ELR (cell line): ENCODE data around the gene ZNF266.

ENCODE experiments used
- DNase-seq: peaks from one replicate; pipeline ENCODE4 v3.0.0-alpha.2; 2015; ENCODE audit warnings: low read depth

The ZNF266 gene

GRCh38 chr19:9435279-9436268 is at the start of gene ZNF266:
Gene ZNF266, minus strand, starts transcription at chr19:9435573. Its CDS starts 15,484 bp downstream, at chr19:9420089.
- DNase-seq = peak; percentile 93

- no peak for DNase-seq
These were observed 49.8 kb upstream of the ZNF266 start for GRCh38 chr19:9485140-9485539.

DNA sequence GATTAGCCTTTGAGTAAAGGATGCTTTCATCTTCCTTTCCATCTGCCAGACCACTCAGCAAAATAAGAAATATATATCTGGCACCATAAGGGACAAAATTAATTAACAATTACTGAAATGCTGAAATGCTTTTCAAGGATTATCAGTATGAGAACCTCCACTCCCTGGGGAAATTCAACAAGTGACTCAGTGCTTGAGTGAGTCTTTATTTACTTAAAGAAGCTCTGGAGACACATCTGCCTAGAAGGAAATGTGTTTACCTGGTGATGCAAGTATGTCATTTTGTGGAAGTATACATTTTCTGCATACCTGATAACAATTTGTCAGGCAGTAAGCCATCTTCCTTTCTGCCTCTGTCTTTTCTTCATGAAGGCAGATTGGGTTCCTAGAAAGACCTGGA is 39.6 kb upstream of the ZNF266 start:
- no peak for DNase-seq

- DNase-seq = no peak
These were observed 31.8 kb upstream of the ZNF266 start for GRCh38 chr19:9467161-9467560.

- DNase-seq = no peak
These were observed 26.6 kb upstream of the ZNF266 start for GRCh38 chr19:9461938-9462337.

- no peak for DNase-seq
These were observed 20.8 kb upstream of the ZNF266 start for GRCh38 chr19:9456018-9456689.

GRCh38 chr19:9453953-9454352 is 18.6 kb upstream of the ZNF266 start:
- DNase-seq = no peak

DNA sequence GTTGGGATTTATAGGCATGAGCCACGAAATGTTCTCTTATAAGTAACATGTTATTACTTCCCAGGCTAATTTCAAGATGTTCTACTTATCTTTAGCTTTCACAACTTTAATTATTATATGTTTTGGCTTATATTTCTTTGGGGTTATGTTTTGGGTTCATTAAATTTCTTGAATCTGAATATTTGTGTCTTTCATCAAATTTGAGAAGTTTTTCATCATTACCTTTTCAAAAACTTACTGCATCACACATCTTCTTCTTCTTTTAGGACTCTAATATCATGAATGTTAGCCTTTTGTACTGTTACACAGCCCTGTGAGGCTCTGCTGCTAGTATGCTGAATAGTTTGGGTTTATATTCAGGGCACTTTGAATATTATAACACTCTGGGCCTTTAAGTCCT is 9.7 kb upstream of the ZNF266 start:
- DNase-seq = no peak

- DNase-seq = no peak
These were observed 985 bp upstream of the ZNF266 start for GRCh38 chr19:9436358-9436757.

- DNase-seq = peak; percentile 43
These were observed 3.9 kb downstream of the ZNF266 start for GRCh38 chr19:9431475-9431874.

DNA sequence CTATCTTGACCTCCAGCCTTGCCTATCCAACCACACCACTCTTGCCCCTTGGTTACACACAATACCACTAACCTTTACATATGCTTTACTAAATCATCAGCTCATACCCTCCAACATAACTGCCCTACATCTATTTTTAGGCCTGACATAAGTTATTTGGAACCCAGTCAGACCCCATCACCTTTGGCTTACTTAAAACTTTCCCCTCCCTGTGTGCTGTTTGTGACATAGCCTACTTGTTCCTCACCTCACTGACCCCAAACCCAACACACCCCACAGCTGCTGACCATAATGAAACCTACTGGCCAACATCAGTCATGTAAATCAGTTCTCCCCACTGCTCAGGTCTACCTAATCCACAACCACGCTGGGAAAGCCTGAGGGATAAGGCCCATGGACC is 4.9 kb downstream of the ZNF266 start:
- no peak for DNase-seq

GRCh38 chr19:9427941-9428340 is 7.4 kb downstream of the ZNF266 start:
- DNase-seq = no peak

- no peak for DNase-seq
These were observed 22.0 kb downstream of the ZNF266 start for GRCh38 chr19:9413240-9413954.

DNA sequence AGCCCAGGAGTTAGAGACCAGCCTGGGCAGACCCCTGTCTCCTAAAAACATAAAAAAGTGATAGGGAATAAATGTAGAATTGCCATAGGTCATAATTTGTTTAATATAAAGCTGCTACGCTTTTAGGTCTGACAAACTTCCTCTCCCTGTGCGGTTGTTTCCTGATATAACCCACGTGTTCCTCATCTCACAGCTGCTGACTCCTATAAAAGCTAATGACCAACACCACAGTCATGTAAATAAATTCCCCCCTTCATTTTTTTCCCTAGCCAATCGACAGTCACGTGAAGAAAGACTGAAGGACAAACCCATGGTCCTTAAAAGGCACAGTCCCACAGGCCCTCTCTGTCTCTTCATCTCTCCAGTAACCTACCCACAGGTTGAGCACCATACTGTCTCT is 27.5 kb downstream of the ZNF266 start:
- DNase-seq = peak; percentile 20

- DNase-seq = peak; percentile 72
These were observed 28.5 kb downstream of the ZNF266 start for GRCh38 chr19:9406798-9407352.

DNA sequence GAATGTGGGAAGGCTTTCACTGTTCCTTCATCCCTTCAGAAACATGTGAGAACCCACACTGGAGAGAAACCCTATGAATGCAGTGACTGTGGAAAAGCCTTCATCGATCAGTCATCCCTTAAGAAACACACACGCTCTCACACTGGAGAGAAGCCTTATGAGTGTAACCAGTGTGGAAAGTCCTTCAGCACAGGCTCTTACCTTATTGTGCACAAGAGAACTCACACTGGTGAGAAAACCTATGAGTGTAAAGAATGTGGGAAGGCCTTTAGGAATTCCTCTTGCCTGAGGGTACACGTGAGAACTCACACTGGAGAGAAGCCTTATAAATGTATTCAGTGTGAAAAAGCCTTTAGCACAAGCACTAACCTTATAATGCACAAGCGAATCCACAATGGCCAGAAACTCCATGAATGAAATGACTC is 54.0 kb downstream of the ZNF266 start:
- DNase-seq = peak; percentile 7

GRCh38 chr19:9370738-9371619 is 64.4 kb downstream of the ZNF266 start:
- no peak for DNase-seq

DNA sequence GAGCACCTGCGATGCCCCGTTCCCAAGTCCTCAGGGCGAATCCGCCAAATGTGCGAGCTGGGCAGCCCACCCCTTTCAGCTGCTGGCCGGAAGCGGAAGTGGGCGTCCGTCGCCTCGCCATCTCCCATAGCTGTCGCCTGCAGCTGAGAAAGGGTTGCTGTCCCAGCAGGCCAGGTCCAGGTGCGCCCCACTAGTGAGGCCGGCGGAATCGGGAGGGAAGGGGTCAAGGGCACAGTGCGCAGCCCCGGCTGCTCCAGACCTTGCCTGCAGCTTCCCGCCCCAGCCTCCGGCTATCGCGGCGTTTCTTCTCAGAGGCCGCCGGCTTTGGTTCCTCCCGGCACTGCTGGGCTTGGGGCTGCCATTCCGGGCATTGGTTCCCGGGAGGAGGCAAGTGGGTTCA is 72.5 kb downstream of the ZNF266 start, which contains the start of gene ZNF177:
TSS of gene ZNF177 (plus strand) at position 109 of the 400 bp plus-strand sequence. CDS start 15,299 bp downstream, outside the sequence.
- DNase-seq = no peak
